PC-3 (cell line): Measurements from ENCODE around the gene ARPIN. TPM values are rescaled to one million over a fixed set of nuclear protein-coding genes. Genes with fewer than 3 reads are reported as not detected.

Experiments
- ATAC-seq: fragments of 200-7000 bp; cut with Tn5 transposase; 2 replicates; pipeline ENCODE4 v1.9.1; 2020; ENCODE audit warnings: mild to moderate bottlenecking, moderate library complexity
- BruUV-seq: library from RNA; stranded (reverse); fragments of 400-500 nt; replicated peaks from 2 replicates; lab custom pipeline; 2021; lab: Mats Ljungman, UMichigan
- CTCF ChIA-PET: fragments of 300-600 bp; sonication (Branson Sonifier 250); formaldehyde crosslinking; loops from one replicate; lab custom pipeline; 2022; ENCODE audit warnings: antibody characterized with exemption; lab: Charles Lee
- POLR2A ChIA-PET: fragments of 300-600 bp; sonication (Branson Sonifier 250); formaldehyde crosslinking; loops from one replicate; lab custom pipeline; 2022; ENCODE audit warnings: antibody characterized with exemption; ENCODE audit not compliant: unreplicated experiment; lab: Charles Lee
- DNase-seq: peaks from one replicate; pipeline ENCODE4 v3.0.0-alpha.2; 2015
- H2AFZ ChIP-seq: fragments of 300-600 bp; sonication (generic); 2 replicates; pipeline ENCODE4 v1.6.0; 2016; ENCODE audit warnings: antibody characterized with exemption, low read length
- H3F3A ChIP-seq: fragments of 300-600 bp; sonication (generic); one replicate; pipeline ENCODE4 v1.6.0; 2017; ENCODE audit warnings: antibody characterized with exemption, low read length, control low read depth, mild to moderate bottlenecking; ENCODE audit not compliant: unreplicated experiment
- H3K27ac ChIP-seq: fragments of 300-600 bp; sonication (generic); 2 replicates; pipeline ENCODE4 v1.5.1; 2016; ENCODE audit warnings: mild to moderate bottlenecking, low read length
- H3K27me3 ChIP-seq: fragments of 300-600 bp; sonication (generic); 2 replicates; pipeline ENCODE4 v1.6.1; 2016; ENCODE audit warnings: low read length, mixed read lengths
- H3K36me3 ChIP-seq: fragments of 300-600 bp; sonication (generic); 2 replicates; pipeline ENCODE4 v1.6.1; 2016; ENCODE audit warnings: low read depth, mixed run types, low read length, mixed read lengths
- H3K4me1 ChIP-seq: fragments of 300-600 bp; sonication (generic); 2 replicates; pipeline ENCODE4 v1.5.1; 2016; ENCODE audit warnings: low read length; ENCODE audit not compliant: insufficient read depth
- H3K4me2 ChIP-seq: fragments of 300-600 bp; sonication (generic); 2 replicates; pipeline ENCODE4 v1.6.0; 2016; ENCODE audit warnings: low read length
- H3K4me3 ChIP-seq: fragments of 300-600 bp; sonication (generic); 2 replicates; pipeline ENCODE4 v1.5.1; 2016; ENCODE audit warnings: mild to moderate bottlenecking, low read length, mixed read lengths
- H3K79me2 ChIP-seq: fragments of 300-600 bp; sonication (generic); 2 replicates; pipeline ENCODE4 v1.6.1; 2017; ENCODE audit warnings: low read length, mixed read lengths
- H3K9ac ChIP-seq: fragments of 300-600 bp; sonication (generic); 2 replicates; pipeline ENCODE4 v1.6.0; 2016; ENCODE audit warnings: mild to moderate bottlenecking, low read length
- H3K9me2 ChIP-seq: fragments of 300-600 bp; sonication (generic); replicated peaks from 2 replicates; pipeline ENCODE4 v1.6.1; 2016; ENCODE audit warnings: mixed run types, low read length, mixed read lengths
- H3K9me3 ChIP-seq: fragments of 300-600 bp; sonication (generic); 2 replicates; pipeline ENCODE4 v1.6.1; 2016; ENCODE audit warnings: low read length, mixed read lengths
- H4K20me1 ChIP-seq: fragments of 300-600 bp; sonication (generic); 2 replicates; pipeline ENCODE4 v1.6.1; 2016; ENCODE audit warnings: low read length, mixed read lengths
- CTCF ChIP-seq: fragments of 300-600 bp; sonication (generic); conservative IDR thresholded peaks from 2 replicates; pipeline ENCODE4 v1.5.1; 2017; ENCODE audit warnings: antibody characterized with exemption, low read depth, mild to moderate bottlenecking, low read length
- EZH2 ChIP-seq: fragments of 300-600 bp; sonication (generic); IDR thresholded peaks from one replicate; pipeline ENCODE4 v1.6.1; 2017; ENCODE audit warnings: antibody characterized with exemption, mild to moderate bottlenecking, low read length; ENCODE audit not compliant: unreplicated experiment
- EZH2phosphoT487 ChIP-seq: fragments of 300-600 bp; sonication (generic); IDR thresholded peaks from 2 replicates; pipeline ENCODE4 v1.6.1; 2018; ENCODE audit warnings: mild to moderate bottlenecking, antibody characterized with exemption, low read length, borderline replicate concordance
- intact Hi-C: fragments of 100-400 bp; cut with micrococcal nuclease; formaldehyde crosslinking; loops from 2 replicates; pipeline ENCODE4 v1.9.0; 2023
- total RNA-seq: library from RNA; depleted of rRNA; stranded (reverse); fragments of >200 nt; gene quantifications from 2 replicates; pipeline ENCODE4 v1.2.3, GENCODE V29; 2014

ARPIN gene
- total RNA-seq, 1 experiment from 2014 or later, result 8.0 TPM

GRCh38 chr15:89898146-89898545 is 14.6 kb downstream of the ARPIN start:
- Histone ChIP-seq H3K27ac (no peak overlapping the region), H3K79me2 (peaks cover 9% of the 10 kb centered on the region), H3F3A (peaks cover 5% of the 10 kb centered on the region), H3K9ac (no peak overlapping the region), H3K9me2 (no peaks in the 10 kb centered on the region), H3K4me2 (no peak overlapping the region), H3K4me3 (no peak overlapping the region), H4K20me1 (no peaks in the 10 kb centered on the region), H3K27me3 (no peaks in the 10 kb centered on the region), H3K9me3 (no peaks in the 10 kb centered on the region), H3K36me3 (no peaks in the 10 kb centered on the region), H2AFZ (no peak overlapping the region), H3K4me1 (0 out of 2 replicates have a peak, but pooled peaks cover 5% of the 10 kb centered on the region)
- CTCF ChIA-PET, result interaction anchor here (0.6 to 0.9 kb wide), 5 partner anchors 9 to 388 kb away, joined by 3 to 12 read pairs (median 4); no protein-coding TSS in a partner anchor
- BruUV-seq, result no TSS peak
- no peak for DNase-seq
- POLR2A ChIA-PET, result interaction anchor here (0.6 to 0.7 kb wide), 2 partner anchors 289 to 336 kb away, joined by 3 to 4 read pairs; partner anchors contain the start of genes CIB1 and GDPGP1
- intact Hi-C loops, result loop anchor here (1.0 to 10.0 kb wide), 4 partner anchors 73 to 189 kb away; partner anchors contain the start of gene ZNF710
- ATAC-seq, result no peak
- no peak for TF ChIP-seq CTCF
- no peak for TF ChIP-seq EZH2phosphoT487
- no peak for TF ChIP-seq EZH2

- POLR2A ChIA-PET, result interaction anchor here (0.9 kb wide), 1 partner anchor 111 kb away, joined by 4 read pairs; no protein-coding TSS in a partner anchor
Measured at GRCh38 chr15:89893696-89894447, 18.9 kb downstream of the ARPIN start, which contains the start of gene AP3S2. Gene AP3S2, minus strand, starts transcription at chr15:89893994. Its CDS starts 45 bp downstream, at chr15:89893949.

More at GRCh38 chr15:89893696-89894447, 18.9 kb downstream of the ARPIN start, which contains the start of gene AP3S2:
- peak within 1 kb of the TSS; percentile 92 for H3K4me2 ChIP-seq
- H3F3A ChIP-seq, result peaks cover 8% of the 10 kb centered on the region
- H2AFZ ChIP-seq, result peak within 1 kb of the TSS; percentile 95
- peaks cover 14% of the 10 kb centered on the region for H3K4me1 ChIP-seq
- no peaks in the 10 kb centered on the region for H3K27me3 ChIP-seq
- intact Hi-C loops, result loop anchor here (10.0 kb wide), 1 partner anchor 111 kb away; the partner anchor contains the start of gene ZNF710
- ATAC-seq (peak; percentile 88), DNase-seq (peak; percentile 96)
- no peaks in the 10 kb centered on the region for H3K36me3 ChIP-seq
- H3K9ac ChIP-seq, result peak within 1 kb of the TSS; percentile 93
- BruUV-seq, result no TSS peak
- H3K9me3 ChIP-seq, result no peaks in the 10 kb centered on the region
- no peaks in the 10 kb centered on the region for H4K20me1 ChIP-seq
- CTCF ChIA-PET, result interaction anchor here (0.5 to 0.6 kb wide), 4 partner anchors 19 to 514 kb away, joined by 3 to 11 read pairs (median 4); no protein-coding TSS in a partner anchor
- H3K79me2 ChIP-seq, result peaks cover 41% of the 10 kb centered on the region
- peak within 1 kb of the TSS; percentile 96 for H3K27ac ChIP-seq
- H3K9me2 ChIP-seq, result no peaks in the 10 kb centered on the region
- no peak for TF ChIP-seq EZH2phosphoT487
- no peak for TF ChIP-seq EZH2
- no peak for TF ChIP-seq CTCF
- H3K4me3 ChIP-seq, result peak within 1 kb of the TSS; percentile 81
